ENCODE measurements around the gene PTPN3. TPM values are rescaled to one million over a fixed set of nuclear protein-coding genes. Genes with fewer than 3 reads are reported as not detected.

The PTPN3 gene
- total and polyA plus RNA-seq, 2 experiments from 2014 or later: 1.4 to 2.6 TPM

DNA sequence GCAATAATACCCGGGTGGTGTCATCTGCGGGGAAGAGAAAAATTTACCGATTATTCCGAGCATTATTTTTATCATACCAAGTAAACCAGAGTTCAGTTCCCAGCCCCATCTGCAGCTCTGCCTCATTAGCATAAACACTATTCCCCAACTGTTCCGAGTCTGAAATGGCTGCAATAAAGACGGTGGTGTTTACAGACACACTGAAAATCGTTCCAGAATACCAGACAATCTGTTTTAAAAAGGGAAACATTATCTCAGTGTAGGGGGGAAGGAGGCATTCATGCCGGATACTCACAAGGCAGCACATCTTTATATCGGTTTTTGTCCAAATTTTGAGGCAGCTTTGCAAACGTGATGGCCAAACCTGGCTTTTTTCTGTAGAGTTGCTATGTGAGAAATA is 106.9 kb downstream of the PTPN3 start (continued):
- no peak for TF ChIP-seq REST (IDR thresholded peaks at IDR 0.05; ENCODE audit: unreplicated experiment)
- no peak for TF ChIP-seq NANOG (IDR thresholded peaks at IDR 0.05; ENCODE audit: borderline replicate concordance)

DNA sequence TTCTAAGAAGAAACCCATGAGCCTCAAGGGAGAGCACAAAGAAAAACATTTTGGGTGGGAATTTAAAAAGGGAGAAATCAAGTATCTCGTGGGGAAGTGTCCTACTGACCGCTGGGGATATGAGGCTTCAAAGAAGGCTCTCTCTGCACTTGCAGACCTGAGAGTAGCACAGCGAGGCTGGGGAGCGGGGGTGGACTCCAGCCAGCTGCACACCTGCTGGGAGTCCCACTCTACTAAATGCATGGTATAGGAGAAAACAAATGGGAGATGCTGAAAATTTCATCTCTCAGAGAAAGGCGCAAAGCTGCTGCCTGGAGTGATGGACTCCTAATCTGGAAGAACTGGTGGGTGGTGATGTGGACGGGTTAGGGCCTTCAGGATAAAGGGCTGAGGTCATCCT is 110.3 kb downstream of the PTPN3 start:
- no peak overlapping the region for H3K4me3 ChIP-seq
- H3F3A ChIP-seq (replicated peaks; ENCODE audit: low read depth): 0 out of 2 replicates have a peak, but pooled peaks cover 3% of the 10 kb centered on the region
- no peak overlapping the region for H2AFZ ChIP-seq
- no peak overlapping the region for H3K4me2 ChIP-seq
- Mint-ChIP-seq H3K27ac (no peak overlapping the region), H3K4me3 (no peak overlapping the region), H3K36me3 (ENCODE audit: low read depth) (no peaks in the 10 kb centered on the region; the same call in 2 of the 3 replicates), H3K27me3 (ENCODE audit: insufficient read depth, low read depth, poor library complexity) (peaks cover 4% of the 10 kb centered on the region), H3K9me3 (no peaks in the 10 kb centered on the region), H3K4me1 (peaks cover 10% of the 10 kb centered on the region; the same call in 2 of the 3 replicates)
- H3K9me2 ChIP-seq (ENCODE audit: insufficient read depth): no peaks in the 10 kb centered on the region
- no peaks in the 10 kb centered on the region for H3K79me2 ChIP-seq (replicated peaks; ENCODE audit: insufficient read depth)
- ATAC-seq (no peak), DNase-seq (ENCODE audit: low spot score) (no peak)
- no peak overlapping the region for H3K27ac ChIP-seq (ENCODE audit: low read depth)
- no peaks in the 10 kb centered on the region for H4K20me1 ChIP-seq (replicated peaks; ENCODE audit: insufficient read depth)
- no peaks in the 10 kb centered on the region for H3K36me3 ChIP-seq (ENCODE audit: insufficient read depth)
- no peaks in the 10 kb centered on the region for H3K4me1 ChIP-seq (ENCODE audit: insufficient read depth)
- no peaks in the 10 kb centered on the region for H3K27me3 ChIP-seq (ENCODE audit: insufficient read depth)
- no peak for TF ChIP-seq POLR2AphosphoS5 (IDR thresholded peaks at IDR 0.05; ENCODE audit: low read depth)
- TF ChIP-seq REST (IDR thresholded peaks at IDR 0.05; ENCODE audit: unreplicated experiment): no peak
- TF ChIP-seq ZNF462 (CRISPR knock-in tag; IDR thresholded peaks at IDR 0.05): no peak
- no peak for TF ChIP-seq ZNF331 (CRISPR knock-in tag; IDR thresholded peaks at IDR 0.05; ENCODE audit: low read depth)
- TF ChIP-seq, protein P1, sequence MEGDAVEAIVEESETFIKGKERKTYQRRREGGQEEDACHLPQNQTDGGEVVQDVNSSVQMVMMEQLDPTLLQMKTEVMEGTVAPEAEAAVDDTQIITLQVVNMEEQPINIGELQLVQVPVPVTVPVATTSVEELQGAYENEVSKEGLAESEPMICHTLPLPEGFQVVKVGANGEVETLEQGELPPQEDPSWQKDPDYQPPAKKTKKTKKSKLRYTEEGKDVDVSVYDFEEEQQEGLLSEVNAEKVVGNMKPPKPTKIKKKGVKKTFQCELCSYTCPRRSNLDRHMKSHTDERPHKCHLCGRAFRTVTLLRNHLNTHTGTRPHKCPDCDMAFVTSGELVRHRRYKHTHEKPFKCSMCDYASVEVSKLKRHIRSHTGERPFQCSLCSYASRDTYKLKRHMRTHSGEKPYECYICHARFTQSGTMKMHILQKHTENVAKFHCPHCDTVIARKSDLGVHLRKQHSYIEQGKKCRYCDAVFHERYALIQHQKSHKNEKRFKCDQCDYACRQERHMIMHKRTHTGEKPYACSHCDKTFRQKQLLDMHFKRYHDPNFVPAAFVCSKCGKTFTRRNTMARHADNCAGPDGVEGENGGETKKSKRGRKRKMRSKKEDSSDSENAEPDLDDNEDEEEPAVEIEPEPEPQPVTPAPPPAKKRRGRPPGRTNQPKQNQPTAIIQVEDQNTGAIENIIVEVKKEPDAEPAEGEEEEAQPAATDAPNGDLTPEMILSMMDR (conservative IDR thresholded peaks at IDR 0.05; ENCODE audit: low read depth in 2 of 2): no peak
- no peak for TF ChIP-seq ZNF114 (CRISPR knock-in tag; IDR thresholded peaks at IDR 0.05)
- no peak for TF ChIP-seq EZH2phosphoT487 (IDR thresholded peaks at IDR 0.05; ENCODE audit: unreplicated experiment)
- no peak for TF ChIP-seq CREB1 (CRISPR knock-in tag; IDR thresholded peaks at IDR 0.05; ENCODE audit: low read depth)
- TF ChIP-seq STAT1 (IDR thresholded peaks at IDR 0.05; ENCODE audit: unreplicated experiment): no peak
